GM18498 (cell line): ENCODE data around the gene SIRPB1.
"Not testable (repeated sequence)": the region's sequence is repeated elsewhere in the genome, so short reads cannot be mapped to it uniquely, and the experiment has no call there.

ENCODE experiments used
- ATAC-seq: cut with Tn5 transposase; IDR thresholded peaks from one replicate; pipeline ENCODE4 v1.9.1; 2021; ENCODE audit warnings: mild to moderate bottlenecking, moderate library complexity; ENCODE audit not compliant: unreplicated experiment

Gene SIRPB1

GRCh38 chr20:1608678-1609347 lies 11.0 kb downstream of the SIRPB1 start:
- ATAC-seq, result not testable (repeated sequence)

GRCh38 chr20:1600736-1601135 lies 19.1 kb downstream of the SIRPB1 start:
- no peak for ATAC-seq

DNA sequence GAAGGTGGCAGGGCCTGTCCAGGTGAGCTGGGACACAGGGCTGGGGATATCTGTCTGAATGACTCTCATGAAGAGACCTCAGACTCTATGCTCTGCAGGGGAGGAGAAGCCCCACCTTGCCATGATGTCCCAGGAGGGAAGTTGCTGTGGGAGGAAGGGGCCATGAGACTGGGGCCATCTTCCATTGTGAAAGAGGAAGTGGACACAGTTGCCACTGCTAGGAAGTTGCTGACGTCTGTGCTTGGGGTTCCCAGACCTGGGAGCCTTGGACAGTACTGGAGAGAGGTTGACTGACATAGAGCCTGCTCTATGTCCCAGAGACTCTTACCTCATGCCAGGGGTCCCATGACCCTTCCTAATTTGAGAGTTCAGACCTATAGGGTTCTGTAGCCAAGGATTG lies 24.5 kb downstream of the SIRPB1 start:
- ATAC-seq, result no peak

DNA sequence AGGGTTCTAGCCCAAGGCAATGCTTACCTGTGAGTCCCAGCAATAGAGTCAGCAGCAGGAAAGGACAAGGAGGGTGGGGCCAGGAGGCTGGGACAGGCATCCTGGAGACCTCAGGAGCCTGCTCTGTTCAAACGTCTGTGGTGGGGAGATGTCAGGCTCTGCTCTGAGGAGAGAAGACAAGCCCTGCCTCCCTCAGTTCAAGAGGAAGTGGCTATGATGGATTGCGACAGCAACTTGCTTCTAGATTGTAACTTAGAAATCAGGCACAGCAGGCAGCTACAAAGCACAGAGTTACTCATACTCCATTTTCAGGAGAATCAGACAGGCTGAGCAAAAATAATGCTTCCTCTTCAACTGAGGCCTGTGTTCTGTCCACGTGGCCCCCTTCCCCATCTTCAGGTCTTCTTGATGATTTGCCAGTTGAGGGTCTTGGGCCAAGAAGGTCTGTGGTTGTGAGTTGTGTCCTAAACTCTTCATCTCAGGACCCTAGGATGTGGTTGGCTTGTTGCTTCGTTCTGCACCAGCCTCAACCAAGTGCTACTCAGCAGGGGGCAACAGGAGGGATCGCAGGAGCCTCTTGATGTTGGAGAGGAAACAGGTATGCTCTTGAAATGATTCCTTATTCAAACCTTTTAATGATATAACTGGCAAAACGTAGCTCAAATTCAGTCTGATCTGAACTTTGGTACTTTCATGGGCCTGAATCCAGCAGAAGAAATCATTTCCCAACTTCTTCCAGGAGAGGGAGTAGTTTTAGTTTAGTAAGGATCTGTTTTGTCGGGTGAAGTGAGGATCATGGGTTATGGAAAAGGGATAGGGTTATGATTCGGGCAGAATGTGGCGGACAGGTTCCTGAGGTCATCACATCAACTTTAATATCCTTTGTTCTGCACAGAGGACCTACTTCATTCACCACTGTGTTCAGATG lies 31.0 kb downstream of the SIRPB1 start:
- ATAC-seq, result no peak

- ATAC-seq, result no peak
Measured at GRCh38 chr20:1587781-1588532, 31.9 kb downstream of the SIRPB1 start.

DNA sequence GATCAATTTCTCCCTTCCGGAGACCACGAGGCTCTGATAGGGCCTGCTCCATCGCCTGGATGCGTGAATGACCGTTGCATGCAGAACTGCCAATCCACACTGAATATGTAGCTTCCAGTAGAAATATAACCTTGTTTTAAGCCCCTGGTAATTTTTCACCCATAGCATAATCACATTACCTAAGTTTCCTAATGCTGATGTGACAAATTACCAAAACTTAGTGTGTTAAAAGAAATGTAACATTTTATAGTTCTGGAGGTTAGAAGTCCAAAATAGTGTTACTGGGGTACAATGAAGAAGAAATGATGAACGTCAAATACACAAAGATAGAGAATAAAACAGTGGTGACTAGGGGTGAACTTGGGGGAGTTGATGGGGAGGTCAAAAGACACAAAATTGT lies 40.3 kb downstream of the SIRPB1 start:
- ATAC-seq, result no peak

DNA sequence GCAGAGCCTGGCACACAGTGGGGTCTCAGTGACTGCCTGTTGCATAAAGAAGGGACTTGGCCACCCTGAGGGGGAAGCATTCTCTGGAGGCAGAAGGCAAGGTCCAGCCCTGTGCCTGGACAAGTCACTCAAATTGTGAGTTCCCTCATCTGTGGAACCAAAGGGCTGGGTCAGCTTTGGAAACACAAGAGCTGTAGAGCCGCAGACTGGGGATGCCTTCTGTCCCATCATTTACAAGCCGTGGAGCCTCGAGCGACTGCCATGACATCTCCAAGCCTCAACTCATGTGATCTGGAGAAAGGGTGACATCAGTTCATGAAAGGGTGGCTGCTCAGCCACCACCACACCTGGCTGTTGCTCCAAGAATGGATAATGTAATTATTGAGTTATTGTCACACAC lies 41.9 kb downstream of the SIRPB1 start:
- ATAC-seq, result no peak

DNA sequence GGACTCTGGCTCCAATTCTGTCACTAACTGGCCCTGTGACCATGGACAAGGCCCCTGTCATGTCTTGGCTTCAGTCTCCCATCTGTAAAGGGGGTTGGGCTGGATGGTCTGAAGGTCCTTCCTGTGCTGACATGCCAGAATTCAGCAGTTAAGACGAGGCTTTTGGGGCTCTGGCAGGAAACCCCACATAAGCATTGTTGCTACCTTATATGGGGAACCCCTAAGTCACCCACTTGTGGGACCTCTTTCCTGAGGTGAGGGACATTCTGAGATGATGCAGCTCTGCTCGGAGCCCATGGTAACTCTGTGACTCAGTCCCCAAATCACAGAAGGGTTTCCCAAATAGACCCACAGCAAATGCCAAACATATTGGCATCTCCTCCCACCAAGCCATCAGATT lies 42.5 kb downstream of the SIRPB1 start:
- ATAC-seq, result not testable (repeated sequence)

DNA sequence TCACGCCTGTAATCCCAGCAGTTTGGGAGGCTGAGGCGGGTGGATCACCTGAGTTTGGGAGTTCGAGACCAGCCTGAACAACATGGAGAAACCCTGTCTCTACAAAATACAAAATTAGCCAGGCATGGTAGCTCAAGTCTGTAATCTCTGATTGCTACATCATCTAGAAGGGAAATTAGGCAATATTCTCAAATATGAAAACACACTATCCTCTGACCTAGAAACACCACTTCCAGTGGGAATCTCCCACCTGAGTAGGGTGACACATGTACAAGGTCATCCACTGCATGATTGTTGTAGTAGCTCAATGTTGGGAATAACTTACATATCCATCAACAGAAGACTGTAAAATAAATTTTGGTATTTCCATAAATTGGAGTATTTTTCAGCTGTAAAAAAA lies 43.2 kb downstream of the SIRPB1 start:
- no peak for ATAC-seq

GRCh38 chr20:1576003-1576402 lies 43.8 kb downstream of the SIRPB1 start:
- not testable (repeated sequence) for ATAC-seq

DNA sequence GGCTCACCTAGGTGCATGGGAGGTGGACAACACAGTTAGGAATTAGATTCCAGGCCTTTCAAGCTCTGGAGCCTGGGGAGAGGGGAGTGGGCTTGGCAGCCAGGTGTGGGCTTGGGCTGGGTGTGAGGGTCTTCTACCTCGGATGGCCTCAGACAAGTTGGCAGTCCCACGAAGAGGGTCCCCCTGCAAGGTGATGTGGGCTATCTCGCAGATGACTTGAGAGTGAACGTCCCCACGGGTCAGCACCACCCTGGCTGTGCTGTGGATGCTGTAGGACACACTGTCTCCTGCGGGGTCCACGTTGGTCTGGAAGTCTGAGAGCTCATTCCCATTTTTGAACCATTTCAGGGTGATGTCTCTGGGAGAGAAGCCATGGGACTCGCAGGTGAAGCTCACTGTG lies 48.2 kb downstream of the SIRPB1 start:
- not testable (repeated sequence) for ATAC-seq
